Measurements from ENCODE around the gene DCC. TPM values are rescaled to one million over a fixed set of nuclear protein-coding genes. Genes with fewer than 3 reads are reported as not detected.
"Not testable (repeated sequence)": the region's sequence is repeated elsewhere in the genome, so short reads cannot be mapped to it uniquely, and the experiment has no call there.

DCC gene
- total and polyA plus RNA-seq, 12 donors, result under 0.01 to 0.89 (median 0.09) TPM; not detected in 8

DNA sequence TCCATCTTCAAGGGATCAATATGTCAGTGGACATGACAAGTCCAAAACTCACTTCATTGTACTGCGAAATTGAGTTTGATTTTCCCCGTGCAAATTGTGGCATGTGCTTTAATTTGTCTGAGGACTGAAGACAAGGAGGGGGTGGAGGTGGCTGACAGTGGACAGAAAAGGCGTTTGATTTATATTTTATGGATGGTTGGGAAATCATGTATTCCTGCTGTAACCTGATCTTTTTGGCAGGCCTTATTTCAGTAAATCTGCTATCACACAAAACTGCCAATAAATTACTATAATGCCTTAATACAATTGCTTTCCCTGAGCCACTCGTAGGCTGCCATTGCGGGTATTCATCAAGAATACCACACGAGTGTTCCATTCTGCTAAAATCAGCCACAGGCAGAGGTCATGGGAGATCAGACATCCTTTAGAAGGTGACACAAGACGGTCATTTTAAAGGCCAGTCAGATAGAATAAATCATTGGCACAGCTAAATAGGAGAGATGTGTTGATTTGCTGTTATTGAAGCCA is 1164.0 kb downstream of the DCC start:
- Histone ChIP-seq H3K36me3 (no peaks in the 10 kb centered on the region), H3K27ac (no peak overlapping the region), H3K27me3 (peaks cover 0 to 3% (median 0%) of the 10 kb centered on the region in 7 donors), H3K4me1 (no peaks in the 10 kb centered on the region), H3K4me3 (no peak overlapping the region), H3K9me3 (no peaks in the 10 kb centered on the region)
- DNase-seq, result no peak
- no peak for ATAC-seq
- WGBS, 2 donors, result 84 to 89% methylated on average over 7 of the region's 7 CpGs
- intact Hi-C loops (cut with DNase I), result no loop called here
- TF ChIP-seq, protein P1, sequence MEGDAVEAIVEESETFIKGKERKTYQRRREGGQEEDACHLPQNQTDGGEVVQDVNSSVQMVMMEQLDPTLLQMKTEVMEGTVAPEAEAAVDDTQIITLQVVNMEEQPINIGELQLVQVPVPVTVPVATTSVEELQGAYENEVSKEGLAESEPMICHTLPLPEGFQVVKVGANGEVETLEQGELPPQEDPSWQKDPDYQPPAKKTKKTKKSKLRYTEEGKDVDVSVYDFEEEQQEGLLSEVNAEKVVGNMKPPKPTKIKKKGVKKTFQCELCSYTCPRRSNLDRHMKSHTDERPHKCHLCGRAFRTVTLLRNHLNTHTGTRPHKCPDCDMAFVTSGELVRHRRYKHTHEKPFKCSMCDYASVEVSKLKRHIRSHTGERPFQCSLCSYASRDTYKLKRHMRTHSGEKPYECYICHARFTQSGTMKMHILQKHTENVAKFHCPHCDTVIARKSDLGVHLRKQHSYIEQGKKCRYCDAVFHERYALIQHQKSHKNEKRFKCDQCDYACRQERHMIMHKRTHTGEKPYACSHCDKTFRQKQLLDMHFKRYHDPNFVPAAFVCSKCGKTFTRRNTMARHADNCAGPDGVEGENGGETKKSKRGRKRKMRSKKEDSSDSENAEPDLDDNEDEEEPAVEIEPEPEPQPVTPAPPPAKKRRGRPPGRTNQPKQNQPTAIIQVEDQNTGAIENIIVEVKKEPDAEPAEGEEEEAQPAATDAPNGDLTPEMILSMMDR (IDR thresholded peaks at IDR 0.05), result no peak

GRCh38 chr18:53508529-53508928 is 1168.5 kb downstream of the DCC start:
- Histone ChIP-seq H3K4me3 (no peak overlapping the region), H3K36me3 (no peaks in the 10 kb centered on the region), H3K27me3 (peaks cover 0 to 3% (median 0%) of the 10 kb centered on the region in 7 donors), H3K9me3 (no peaks in the 10 kb centered on the region), H3K4me1 (no peaks in the 10 kb centered on the region), H3K27ac (no peak overlapping the region)
- no peak for DNase-seq
- ATAC-seq, result no peak
- intact Hi-C loops (cut with DNase I), result no loop called here
- TF ChIP-seq, protein P1 (IDR thresholded peaks at IDR 0.05), result no peak
- 18 to 33% methylated on average over 3 of the region's 3 CpGs for WGBS, 2 donors

DNA sequence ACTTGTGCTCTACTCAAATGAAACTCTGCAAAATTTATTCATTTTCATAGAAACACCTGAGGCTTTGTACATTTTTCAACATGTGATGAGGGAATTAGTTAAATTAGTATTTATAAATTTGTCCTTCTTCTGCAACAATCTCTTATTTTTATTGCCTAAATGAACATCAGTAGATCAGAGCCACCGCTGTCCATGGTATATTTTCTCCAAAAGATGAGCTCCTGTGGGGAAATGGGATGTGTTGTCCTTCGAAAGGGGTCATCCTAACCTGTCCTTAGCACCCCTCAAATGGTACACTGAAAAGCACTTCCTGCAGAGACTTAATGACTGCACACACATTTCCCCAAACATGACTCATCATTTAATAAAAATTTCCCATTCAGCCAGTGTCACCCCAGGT is 1169.9 kb downstream of the DCC start:
- DNase-seq, result no peak
- intact Hi-C loops (cut with DNase I), result no loop called here
- Histone ChIP-seq H3K4me1 (no peaks in the 10 kb centered on the region), H3K4me3 (no peak overlapping the region), H3K27me3 (peaks cover 0 to 3% (median 0%) of the 10 kb centered on the region in 7 donors), H3K9me3 (no peaks in the 10 kb centered on the region), H3K27ac (no peak overlapping the region), H3K36me3 (no peaks in the 10 kb centered on the region)
- no peak for ATAC-seq
- WGBS, 2 donors, result 83 to 89% methylated on average over 2 of the region's 2 CpGs
- TF ChIP-seq, protein P1 (IDR thresholded peaks at IDR 0.05), result no peak

DNA sequence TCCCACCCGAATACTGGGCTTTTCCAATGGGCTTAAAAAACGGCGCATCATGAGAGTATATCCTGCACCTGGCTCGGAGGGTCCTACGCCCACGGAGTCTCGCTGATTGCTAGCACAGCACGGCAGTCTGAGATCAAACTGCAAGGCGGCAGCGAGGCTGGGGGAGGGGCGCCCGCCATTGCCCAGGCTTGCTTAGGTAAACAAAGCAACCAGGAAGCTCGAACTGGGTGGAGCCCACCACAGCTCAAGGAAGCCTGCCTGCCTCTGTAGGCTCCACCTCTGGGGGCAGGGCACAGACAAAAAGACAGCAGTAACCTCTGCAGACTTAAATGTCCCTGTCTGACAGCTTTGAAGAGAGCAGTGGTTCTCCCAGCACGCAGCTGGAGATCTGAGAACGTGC is 1171.7 kb downstream of the DCC start:
- DNase-seq; intact Hi-C loops (cut with DNase I): not testable (repeated sequence)
- 78% methylated on average over 13 to 15 of the region's 15 CpGs for whole genome bisulfite sequencing, 2 donors

DNA sequence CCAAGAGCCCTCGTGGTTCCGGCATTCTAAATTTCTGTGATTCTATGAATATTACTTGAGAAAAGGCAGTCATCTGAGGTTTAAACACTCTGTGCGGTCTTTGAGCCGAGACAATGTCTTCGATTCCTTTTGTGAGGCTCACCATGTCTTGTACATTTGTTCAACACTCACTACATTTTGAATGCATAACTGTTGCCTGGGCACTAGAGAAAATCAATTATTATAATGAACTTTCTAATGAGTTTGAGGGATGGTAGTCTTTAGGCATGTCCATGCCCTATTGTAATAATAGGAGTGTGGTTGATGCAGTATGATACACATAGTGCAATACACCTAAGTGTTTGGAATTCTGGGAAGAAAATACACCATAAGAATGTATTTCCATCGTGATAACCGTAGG is 1181.1 kb downstream of the DCC start:
- H3K36me3 ChIP-seq, result no peaks in the 10 kb centered on the region
- H3K4me1 ChIP-seq, result no peaks in the 10 kb centered on the region
- H3K9me3 ChIP-seq, result peaks cover 0 to 15% (median 0%) of the 10 kb centered on the region in 11 donors
- no peak for ATAC-seq
- intact Hi-C loops (cut with DNase I), result loop anchor here in 1 of 10 donors (5.0 kb wide), 1 partner anchor 1169 kb away; no protein-coding TSS in a partner anchor
- 79 to 93% methylated on average over 7 of the region's 7 CpGs for WGBS, 2 donors
- no peaks in the 10 kb centered on the region for H3K27me3 ChIP-seq
- TF ChIP-seq, protein P1 (IDR thresholded peaks at IDR 0.05), result no peak
- H3K4me3 ChIP-seq, result no peak overlapping the region
- H3K27ac ChIP-seq, result no peak overlapping the region
- no peak for DNase-seq

More for the DNA sequence above, 1171.7 kb downstream of the DCC start:
- H3K4me3 ChIP-seq, H3K36me3 ChIP-seq, H3K27ac ChIP-seq, H3K9me3 ChIP-seq, H3K4me1 ChIP-seq, ATAC-seq, H3K27me3 ChIP-seq: not testable (repeated sequence)
